ENCODE results near the gene NUFIP1.

The NUFIP1 gene

DNA sequence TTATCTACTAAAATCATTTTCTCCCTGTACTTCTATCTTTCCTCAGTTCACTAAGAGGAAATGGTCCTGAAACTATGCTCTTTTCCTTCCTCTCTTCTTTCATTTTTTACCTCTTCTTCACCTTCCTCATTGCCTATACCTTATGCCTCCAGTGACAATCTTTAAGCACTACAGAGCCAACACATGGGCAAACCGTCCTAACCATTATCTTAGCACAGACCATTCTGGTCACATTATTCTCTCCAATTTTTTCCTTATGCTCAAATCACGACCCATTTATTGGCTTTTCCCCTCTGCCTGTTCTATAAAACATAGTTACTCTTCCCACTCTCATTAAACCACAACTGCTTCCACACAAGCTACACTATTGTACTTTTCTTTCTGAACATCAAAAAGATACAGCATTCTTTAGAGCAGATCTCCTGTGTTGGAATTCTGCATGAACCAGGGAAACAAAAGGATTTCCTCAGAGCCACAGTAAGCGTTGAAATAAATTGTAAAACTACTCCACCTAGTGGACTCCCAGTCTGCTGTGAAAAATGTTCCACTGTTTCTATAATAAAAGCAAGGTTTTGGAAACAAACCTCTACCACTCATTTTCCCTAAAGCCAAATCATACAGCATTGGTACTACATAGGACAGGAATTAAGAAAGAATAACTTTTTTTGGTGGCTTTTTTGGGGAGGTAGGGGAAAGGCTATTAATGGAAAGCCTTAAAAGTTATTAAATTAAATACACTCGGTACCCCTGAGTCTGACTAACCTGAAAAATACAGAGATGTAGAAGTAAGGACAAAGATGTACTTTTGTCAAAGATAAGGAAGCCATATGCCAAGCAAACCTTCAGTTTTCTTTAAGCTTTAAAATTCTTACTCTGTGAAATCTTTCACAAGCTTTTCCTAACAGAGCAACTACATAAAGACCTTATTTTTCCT is 19.5 kb downstream of the NUFIP1 start:
- DNase-seq (ENCODE audit: low read depth): peak; percentile 70

DNA sequence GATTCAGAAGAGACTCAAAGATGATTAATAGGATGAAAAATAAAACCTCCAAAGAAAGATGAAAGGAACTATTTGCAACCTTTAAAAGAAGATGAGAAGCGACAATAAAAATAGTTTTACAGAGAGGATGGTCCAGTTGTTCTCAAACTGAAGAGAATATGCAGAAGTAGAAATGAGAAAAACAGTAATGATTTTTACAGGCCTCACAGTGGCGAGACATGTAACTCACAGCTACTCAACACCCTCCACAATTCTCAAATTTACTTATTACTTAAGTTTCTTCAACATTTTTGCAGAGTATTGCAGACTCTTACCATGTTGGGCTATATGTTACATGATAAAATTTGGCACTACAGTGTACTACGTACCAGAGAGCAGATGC is 20.8 kb downstream of the NUFIP1 start:
- no peak overlapping the region for H3K4me3 ChIP-seq (ENCODE audit: control insufficient read depth, low read depth, low read length)
- DNase-seq (ENCODE audit: low read depth): no peak
- TF ChIP-seq, protein P1, sequence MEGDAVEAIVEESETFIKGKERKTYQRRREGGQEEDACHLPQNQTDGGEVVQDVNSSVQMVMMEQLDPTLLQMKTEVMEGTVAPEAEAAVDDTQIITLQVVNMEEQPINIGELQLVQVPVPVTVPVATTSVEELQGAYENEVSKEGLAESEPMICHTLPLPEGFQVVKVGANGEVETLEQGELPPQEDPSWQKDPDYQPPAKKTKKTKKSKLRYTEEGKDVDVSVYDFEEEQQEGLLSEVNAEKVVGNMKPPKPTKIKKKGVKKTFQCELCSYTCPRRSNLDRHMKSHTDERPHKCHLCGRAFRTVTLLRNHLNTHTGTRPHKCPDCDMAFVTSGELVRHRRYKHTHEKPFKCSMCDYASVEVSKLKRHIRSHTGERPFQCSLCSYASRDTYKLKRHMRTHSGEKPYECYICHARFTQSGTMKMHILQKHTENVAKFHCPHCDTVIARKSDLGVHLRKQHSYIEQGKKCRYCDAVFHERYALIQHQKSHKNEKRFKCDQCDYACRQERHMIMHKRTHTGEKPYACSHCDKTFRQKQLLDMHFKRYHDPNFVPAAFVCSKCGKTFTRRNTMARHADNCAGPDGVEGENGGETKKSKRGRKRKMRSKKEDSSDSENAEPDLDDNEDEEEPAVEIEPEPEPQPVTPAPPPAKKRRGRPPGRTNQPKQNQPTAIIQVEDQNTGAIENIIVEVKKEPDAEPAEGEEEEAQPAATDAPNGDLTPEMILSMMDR (conservative IDR thresholded peaks at IDR 0.05; ENCODE audit: control insufficient read depth, insufficient read depth, low read depth, low read length): no peak

More for the DNA sequence above, 19.5 kb downstream of the NUFIP1 start:
- no peak overlapping the region for H3K4me3 ChIP-seq (ENCODE audit: control insufficient read depth, low read depth, low read length)
- TF ChIP-seq, protein P1 (conservative IDR thresholded peaks at IDR 0.05; ENCODE audit: control insufficient read depth, insufficient read depth, low read depth, low read length): peak; percentile 86

DNA sequence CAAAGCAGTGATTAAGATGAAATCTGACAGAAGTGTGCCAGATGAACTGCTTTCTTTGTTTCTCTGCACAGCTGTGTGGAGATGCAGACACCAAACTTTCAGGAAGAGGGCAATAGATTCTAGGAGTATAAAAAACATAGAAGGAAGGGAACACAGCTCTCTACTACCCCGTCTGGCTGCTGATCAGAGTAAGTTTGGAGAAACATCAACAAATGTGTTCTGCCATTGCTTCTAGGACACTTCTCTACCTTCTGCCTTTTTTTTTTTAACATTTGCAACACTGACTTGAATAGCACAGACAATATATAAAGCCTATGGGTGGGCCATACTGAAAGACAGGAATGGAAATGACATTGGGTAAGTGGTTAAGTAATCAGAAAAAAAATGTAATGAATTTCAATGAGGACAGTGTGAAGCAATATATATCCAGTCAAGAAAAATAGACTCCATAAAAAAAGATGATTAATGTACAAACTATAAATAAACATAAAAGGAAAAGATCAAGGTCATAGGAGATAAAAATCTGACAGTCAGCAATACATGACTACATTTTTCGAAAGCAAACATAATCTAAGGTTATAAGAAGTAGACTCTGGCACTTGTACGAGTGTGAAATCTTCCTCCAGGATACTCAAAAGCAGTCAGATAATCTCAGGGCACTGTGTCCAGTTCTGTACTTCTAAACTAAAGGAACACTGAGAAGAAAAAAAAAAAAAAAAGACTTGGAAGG is 21.4 kb downstream of the NUFIP1 start:
- peak; percentile 51 for DNase-seq (ENCODE audit: low read depth)
- TF ChIP-seq, protein P1 (conservative IDR thresholded peaks at IDR 0.05; ENCODE audit: control insufficient read depth, insufficient read depth, low read depth, low read length): peak; percentile 24
- H3K4me3 ChIP-seq (ENCODE audit: control insufficient read depth, low read depth, low read length): no peak overlapping the region

DNA sequence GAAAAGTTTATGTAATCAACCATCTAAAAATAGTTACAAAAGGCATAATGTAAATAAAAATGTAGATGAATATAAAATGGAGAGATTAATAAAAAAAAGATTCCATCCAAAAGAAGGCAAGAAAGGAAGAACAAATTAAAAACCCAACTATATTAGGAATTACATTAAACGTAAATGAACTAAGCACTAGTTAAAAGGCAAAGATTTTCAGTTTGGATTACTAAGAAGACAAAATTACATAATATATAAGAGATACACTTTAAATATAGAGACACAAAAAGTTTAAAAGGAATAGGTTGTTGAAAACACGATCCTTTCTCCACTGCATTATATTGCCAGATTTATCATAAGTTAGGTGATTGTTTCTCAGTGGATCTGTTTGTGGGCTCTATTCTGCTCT is 27.3 kb downstream of the NUFIP1 start:
- no peak for DNase-seq (ENCODE audit: low read depth)
- TF ChIP-seq, protein P1 (conservative IDR thresholded peaks at IDR 0.05; ENCODE audit: control insufficient read depth, insufficient read depth, low read depth, low read length): no peak
- H3K4me3 ChIP-seq (ENCODE audit: control insufficient read depth, low read depth, low read length): no peak overlapping the region

DNA sequence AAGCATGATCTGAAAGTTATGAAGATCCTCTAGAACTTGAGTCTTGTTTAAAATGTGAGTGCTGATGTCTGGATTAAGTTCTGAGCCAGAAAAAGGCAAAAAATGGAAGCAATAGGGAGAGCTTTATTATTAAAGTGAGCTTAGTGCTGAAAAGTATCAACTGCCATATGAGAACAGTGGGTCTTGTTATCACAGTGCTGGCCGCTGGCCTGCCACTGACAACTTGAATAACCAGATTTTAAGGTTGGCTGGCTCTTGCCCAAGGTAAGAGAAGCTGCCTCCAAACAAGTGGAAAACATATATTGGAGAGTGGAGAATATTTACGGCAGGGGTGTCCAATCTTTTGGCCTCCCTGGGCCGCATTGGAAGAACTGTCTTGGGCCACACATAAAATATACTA is 33.9 kb downstream of the NUFIP1 start:
- no peak overlapping the region for H3K4me3 ChIP-seq (ENCODE audit: control insufficient read depth, low read depth, low read length)
- TF ChIP-seq, protein P1 (conservative IDR thresholded peaks at IDR 0.05; ENCODE audit: control insufficient read depth, insufficient read depth, low read depth, low read length): no peak
- no peak for DNase-seq (ENCODE audit: low read depth)

DNA sequence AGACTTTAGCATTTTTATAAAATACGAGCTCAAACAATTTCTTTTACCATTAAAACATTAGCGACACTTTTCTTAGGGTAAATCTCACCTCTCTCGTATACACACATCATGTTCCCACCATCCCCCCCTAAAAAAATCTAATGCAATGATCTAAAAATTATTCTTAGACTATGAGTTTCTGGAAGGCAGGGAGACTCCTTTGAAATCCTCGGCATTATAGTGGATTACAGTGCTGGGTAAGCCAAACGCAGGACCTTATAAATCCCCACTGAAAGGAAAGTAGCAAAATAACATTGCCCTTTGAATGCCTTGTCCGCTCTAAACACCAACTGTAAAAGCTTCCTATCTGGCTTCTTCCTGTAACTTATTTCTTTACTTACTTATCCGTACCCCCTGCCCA is 35.0 kb downstream of the NUFIP1 start:
- no peak overlapping the region for H3K4me3 ChIP-seq (ENCODE audit: control insufficient read depth, low read depth, low read length)
- DNase-seq (ENCODE audit: low read depth): no peak
- TF ChIP-seq, protein P1 (conservative IDR thresholded peaks at IDR 0.05; ENCODE audit: control insufficient read depth, insufficient read depth, low read depth, low read length): no peak
